ENCODE data around the gene GPAM.
"Not testable (repeated sequence)": the region's sequence is repeated elsewhere in the genome, so short reads cannot be mapped to it uniquely, and the experiment has no call there.

Gene GPAM

GRCh38 chr10:112131346-112131745, 52.2 kb downstream of the GPAM start:
- DNase-seq: no peak

GRCh38 chr10:112126901-112127300, 56.7 kb downstream of the GPAM start:
- no peak for DNase-seq

GRCh38 chr10:112126172-112126571, 57.4 kb downstream of the GPAM start:
- no peak for DNase-seq

GRCh38 chr10:112124866-112125265, 58.7 kb downstream of the GPAM start:
- no peak for DNase-seq

- no peak for DNase-seq
Observed at GRCh38 chr10:112122827-112123226, 60.7 kb downstream of the GPAM start.

- no peak for DNase-seq
Observed at GRCh38 chr10:112120491-112120890, 63.1 kb downstream of the GPAM start.

GRCh38 chr10:112115781-112116385, 67.7 kb downstream of the GPAM start:
- peak; percentile 30 for DNase-seq

GRCh38 chr10:112109779-112110178, 73.8 kb downstream of the GPAM start:
- not testable (repeated sequence) for DNase-seq
